GM19193 (cell line): Measurements from ENCODE around the gene BICRAL.

ENCODE experiments used
- POLR2A ChIP-seq: IDR thresholded peaks from 4 replicates; pipeline ENCODE4 v1.6.1; 2011; ENCODE audit not compliant: insufficient read depth, insufficient read length; ENCODE audit errors: extremely low read depth

The BICRAL gene

DNA sequence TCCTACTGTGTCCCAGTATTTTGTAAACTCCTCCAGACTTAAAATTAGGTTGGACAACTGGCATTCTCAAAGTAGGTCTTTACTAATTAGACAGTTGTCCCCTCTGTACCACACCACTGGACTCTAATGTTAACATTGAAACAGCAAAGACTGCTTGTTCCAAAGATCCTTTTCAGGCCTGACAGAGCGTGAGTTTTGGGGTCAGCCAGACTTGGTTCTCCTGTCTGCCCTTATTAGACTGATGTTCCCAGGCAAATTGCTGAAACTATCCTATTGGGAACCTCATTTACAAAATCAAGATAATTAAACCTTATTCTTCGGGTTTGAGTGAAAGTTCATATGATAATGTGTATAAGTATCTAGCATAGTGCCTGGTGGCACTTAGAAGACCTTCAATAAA, 3.7 kb upstream of the BICRAL start:
- TF ChIP-seq POLR2A = no peak

DNA sequence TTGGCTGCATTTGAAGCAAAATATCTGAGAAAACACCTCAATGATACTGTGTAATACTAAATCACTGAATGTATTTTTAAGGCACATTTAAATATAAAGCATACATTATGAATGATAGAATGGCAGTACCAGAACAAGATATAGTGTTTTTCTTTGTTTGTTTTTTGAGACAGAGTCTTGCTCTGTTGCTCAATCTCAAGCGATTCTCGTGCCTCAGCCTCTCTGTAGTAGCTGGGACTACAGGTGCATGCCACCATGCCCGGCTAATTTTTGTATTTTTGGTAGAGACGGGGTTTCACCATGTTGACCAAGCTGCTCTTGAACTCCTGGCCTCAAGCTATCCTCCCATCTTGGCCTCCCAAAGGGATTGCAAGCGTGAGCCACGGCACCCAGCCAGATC, 2.3 kb upstream of the BICRAL start:
- TF ChIP-seq POLR2A = no peak

- no peak for TF ChIP-seq POLR2A
Observed at GRCh38 chr6:42781546-42781795, 381 bp upstream of the BICRAL start.

GRCh38 chr6:42782689-42783176, 881 bp downstream of the BICRAL start:
- TF ChIP-seq POLR2A = no peak

- TF ChIP-seq POLR2A = peak; percentile 82
Observed at GRCh38 chr6:42783177-42783875, 1.5 kb downstream of the BICRAL start.

- no peak for TF ChIP-seq POLR2A
Observed at GRCh38 chr6:42783876-42784642, 2.2 kb downstream of the BICRAL start.

DNA sequence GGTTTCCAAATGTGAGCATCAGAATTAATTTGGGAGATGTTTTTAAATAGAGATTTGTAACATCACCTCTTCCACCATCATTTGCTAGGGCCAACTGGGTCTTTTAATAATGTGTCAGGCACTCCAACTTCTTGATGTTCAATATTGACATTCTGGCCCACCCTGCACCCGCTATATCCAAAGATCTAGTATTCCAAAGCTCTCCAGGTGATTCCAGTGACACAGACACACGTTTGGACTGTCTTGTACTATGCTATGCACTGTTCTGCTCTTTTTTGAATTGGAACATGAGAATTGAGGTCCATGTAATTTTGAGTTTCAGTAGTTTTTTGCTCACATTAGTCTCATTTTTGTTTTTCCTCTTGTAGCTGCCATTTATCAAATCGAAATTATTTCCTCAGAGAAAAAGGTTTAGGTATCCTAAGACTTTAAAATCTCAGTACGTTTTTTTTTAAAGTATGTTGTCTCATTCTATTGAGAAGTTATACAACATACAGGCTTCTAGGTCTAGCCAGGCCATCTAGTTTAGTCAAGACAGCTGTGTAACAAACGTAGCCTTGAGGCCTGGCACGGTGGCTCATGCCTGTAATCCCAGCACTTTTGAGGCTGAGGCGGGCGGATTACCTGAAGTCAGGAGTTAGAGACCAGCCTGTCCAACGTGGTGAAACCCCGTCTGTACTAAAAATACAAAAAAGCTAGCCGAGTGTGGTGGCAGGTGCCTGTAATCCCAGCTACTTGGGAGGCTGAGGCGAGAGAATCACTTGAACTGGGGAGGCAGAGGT, 3.1 kb downstream of the BICRAL start:
- TF ChIP-seq POLR2A = no peak

GRCh38 chr6:42786525-42786985, 4.7 kb downstream of the BICRAL start:
- no peak for TF ChIP-seq POLR2A

GRCh38 chr6:42787063-42787472, 5.2 kb downstream of the BICRAL start:
- TF ChIP-seq POLR2A = no peak

- no peak for TF ChIP-seq POLR2A
Observed at GRCh38 chr6:42788671-42789070, 6.8 kb downstream of the BICRAL start.

DNA sequence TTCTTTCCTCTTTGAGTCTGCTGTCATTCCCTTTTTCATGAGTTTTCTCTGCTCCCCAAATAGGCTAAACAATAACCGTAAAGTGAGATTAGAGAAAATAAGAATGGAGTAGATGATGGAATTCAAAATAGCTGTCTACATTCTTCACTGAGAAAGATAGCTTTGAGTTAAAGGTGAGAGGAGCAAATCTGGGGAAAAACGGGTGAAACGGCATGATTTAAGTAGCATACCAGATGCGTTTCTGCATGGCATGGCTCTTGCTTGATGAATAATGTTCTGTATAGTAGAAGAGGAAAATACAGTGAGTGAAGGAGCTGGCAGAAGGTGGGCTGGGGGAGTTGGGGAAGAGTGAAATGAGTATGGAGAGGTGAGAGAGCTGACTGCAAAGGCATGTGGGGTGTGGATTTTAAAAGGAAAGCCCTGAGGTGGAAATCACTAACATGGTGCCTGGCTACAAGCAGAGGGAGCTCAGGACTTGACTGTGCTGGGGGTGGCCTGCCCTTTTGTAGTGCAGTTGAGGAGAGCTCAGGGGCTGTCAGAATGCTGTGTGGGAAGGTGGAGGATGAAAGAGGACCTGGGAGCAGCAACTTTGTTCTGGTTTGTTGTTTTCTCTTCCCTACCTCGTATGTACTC, 8.8 kb downstream of the BICRAL start:
- TF ChIP-seq POLR2A = no peak

DNA sequence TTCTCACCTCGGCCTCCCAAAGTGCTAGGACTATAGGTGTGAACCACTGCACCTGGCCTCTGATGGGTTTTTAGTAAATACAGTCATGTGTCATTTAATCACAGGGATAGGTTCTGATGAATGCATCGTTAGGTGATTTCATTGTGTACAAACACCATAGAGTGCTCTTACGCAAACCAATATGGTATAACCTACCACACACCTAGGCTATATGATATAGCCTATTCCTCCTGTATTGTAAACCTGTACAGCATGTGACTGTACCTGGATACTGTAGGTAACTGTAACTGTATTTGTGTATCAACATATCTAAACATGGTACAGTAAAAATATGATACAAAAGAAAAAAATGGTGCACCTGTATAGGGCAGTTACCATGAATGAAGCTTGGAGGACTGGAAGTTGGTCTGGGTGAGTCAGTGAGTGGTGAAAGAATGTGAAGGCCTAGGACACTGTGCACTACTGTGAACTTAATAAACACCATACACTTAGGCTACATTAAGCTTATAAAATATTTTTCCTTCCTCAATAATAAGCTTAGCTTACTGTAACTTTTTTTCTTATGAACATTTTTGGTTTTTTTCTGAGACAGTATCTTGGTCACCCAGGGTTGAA, 10.0 kb downstream of the BICRAL start:
- no peak for TF ChIP-seq POLR2A

DNA sequence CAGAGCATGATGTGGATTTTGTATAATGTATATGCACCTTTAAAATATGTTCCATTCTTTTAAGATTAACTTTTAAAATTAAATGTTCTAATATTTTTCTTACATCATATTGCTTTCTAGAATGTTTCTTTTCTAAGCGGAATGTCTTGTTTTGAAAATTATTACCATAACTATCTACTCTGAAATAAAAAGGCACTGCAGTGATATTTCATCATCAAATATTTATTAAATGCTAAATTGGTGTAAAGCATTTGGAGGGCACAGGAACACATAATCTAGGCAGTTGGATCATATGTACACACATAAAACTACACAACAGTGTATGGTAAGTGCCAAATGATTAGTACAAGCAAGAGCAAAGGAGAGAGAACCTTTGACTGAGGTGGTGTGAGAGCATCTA, 13.8 kb downstream of the BICRAL start:
- no peak for TF ChIP-seq POLR2A

DNA sequence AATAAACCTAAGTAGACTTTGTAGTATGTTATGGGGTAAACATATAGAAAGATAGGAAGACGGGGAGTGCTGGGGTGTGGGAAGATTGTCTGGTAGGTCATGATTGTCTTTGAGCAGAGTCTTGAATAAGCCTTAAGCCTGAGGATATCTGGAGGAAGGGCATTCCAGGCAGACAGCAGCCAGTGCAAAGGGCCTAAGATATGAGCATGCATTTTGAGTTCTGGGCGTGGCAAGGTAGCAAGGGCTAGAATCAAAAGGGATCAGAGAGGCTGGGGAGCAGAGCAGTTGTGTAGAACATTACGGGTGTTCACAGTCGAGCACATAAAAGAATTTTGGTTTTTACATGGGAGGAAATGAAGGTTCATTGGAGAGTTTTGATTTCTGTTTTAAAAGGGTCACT, 14.3 kb downstream of the BICRAL start:
- no peak for TF ChIP-seq POLR2A
